HCEC 1CT (cell line): ENCODE data around the gene HK3.

ENCODE experiments used
- DNase-seq: peaks from one replicate; pipeline ENCODE4 v3.0.0-alpha.2; 2017

Gene HK3

GRCh38 chr5:176902102-176902814, 3.1 kb upstream of the HK3 start:
- DNase-seq, result no peak

GRCh38 chr5:176901260-176902101, 2.3 kb upstream of the HK3 start:
- DNase-seq, result no peak

- no peak for DNase-seq
Observed at GRCh38 chr5:176900780-176901204, 1.6 kb upstream of the HK3 start.

GRCh38 chr5:176899946-176900779, 1.0 kb upstream of the HK3 start:
- DNase-seq, result no peak

GRCh38 chr5:176897263-176897662, 1.9 kb downstream of the HK3 start:
- DNase-seq, result no peak

GRCh38 chr5:176895831-176896230, 3.3 kb downstream of the HK3 start:
- DNase-seq, result no peak

- DNase-seq, result no peak
Observed at GRCh38 chr5:176894298-176894697, 4.8 kb downstream of the HK3 start.

- no peak for DNase-seq
Observed at GRCh38 chr5:176892663-176893062, 6.5 kb downstream of the HK3 start.

- no peak for DNase-seq
Observed at GRCh38 chr5:176891331-176891958, 7.7 kb downstream of the HK3 start.

GRCh38 chr5:176890455-176891330, 8.5 kb downstream of the HK3 start:
- no peak for DNase-seq

GRCh38 chr5:176889321-176890280, 9.5 kb downstream of the HK3 start:
- DNase-seq, result no peak

- no peak for DNase-seq
Observed at GRCh38 chr5:176888865-176889165, 10.3 kb downstream of the HK3 start.

- DNase-seq, result no peak
Observed at GRCh38 chr5:176888016-176888864, 10.9 kb downstream of the HK3 start.

GRCh38 chr5:176887252-176887849, 11.8 kb downstream of the HK3 start:
- DNase-seq, result no peak

- DNase-seq, result no peak
Observed at GRCh38 chr5:176886336-176887251, 12.6 kb downstream of the HK3 start.

GRCh38 chr5:176884571-176884890, 14.6 kb downstream of the HK3 start:
- no peak for DNase-seq

- DNase-seq, result no peak
Observed at GRCh38 chr5:176883700-176884570, 15.2 kb downstream of the HK3 start.

- DNase-seq, result no peak
Observed at GRCh38 chr5:176882567-176882903, 16.6 kb downstream of the HK3 start.
